Breast epithelium (tissue), 4 donors: ENCODE measurements around the gene AGRN. TPM values are rescaled to one million over a fixed set of nuclear protein-coding genes. Genes with fewer than 3 reads are reported as not detected.

ENCODE experiments used
- DNase-seq, 2 donors: peaks; one replicate each; pipeline ENCODE4 v3.0.0-alpha.2; 2019; ENCODE audit warnings: low spot score in 2 of 2
- H3K27ac ChIP-seq, 2 donors: fragments of 200-600 bp; sonication (generic) in 1 of 2; one replicate each; pipeline ENCODE4 v1.5.1; 2016 to 2019; ENCODE audit warnings: mild to moderate bottlenecking in 1 of 2
- H3K27me3 ChIP-seq, 2 donors: fragments of 200-600 bp; sonication (generic) in 1 of 2; one replicate each; pipeline versions ENCODE4 v1.5.1 to v1.6.0; 2017 to 2019; ENCODE audit warnings: control low read depth in 1 of 2, mild to moderate bottlenecking in 1 of 2
- H3K36me3 ChIP-seq: fragments of 200-600 bp; one replicate; pipeline ENCODE4 v1.5.1; 2019
- H3K4me1 ChIP-seq, 2 donors: fragments of 200-600 bp; sonication (generic); one replicate each; pipeline ENCODE4 v1.5.1; 2016 to 2019; ENCODE audit warnings: control low read depth in 1 of 2
- H3K4me3 ChIP-seq, 3 donors: fragments of 200-600 bp; sonication (generic); 1 replicate in 2 of 3; 2 replicates in 1 of 3; pipeline ENCODE4 v1.5.1; 2016 to 2019; ENCODE audit warnings: mild to moderate bottlenecking in 3 of 3, moderate library complexity in 2 of 3
- H3K9me3 ChIP-seq, 2 donors: fragments of 200-600 bp; sonication (generic) in 1 of 2; one replicate each; pipeline ENCODE4 v1.5.1; 2016 to 2019; ENCODE audit warnings: control low read depth in 1 of 2
- CTCF ChIP-seq, 3 donors: fragments of 450-650 bp; IDR thresholded peaks; one replicate each; pipeline ENCODE4 v1.5.1; 2016 to 2017; ENCODE audit warnings: antibody characterized with exemption in 3 of 3, mild to moderate bottlenecking in 3 of 3, moderate library complexity in 3 of 3
- POLR2A ChIP-seq: fragments of 450-650 bp; IDR thresholded peaks from one replicate; pipeline ENCODE4 v1.6.1; 2016; ENCODE audit warnings: antibody characterized with exemption, mild to moderate bottlenecking, moderate library complexity
- POLR2AphosphoS5 ChIP-seq, 3 donors: sonication (generic); formaldehyde crosslinking; IDR thresholded peaks; one replicate each; pipeline ENCODE4 v1.6.1; 2017; ENCODE audit warnings: antibody characterized with exemption in 3 of 3
- intact Hi-C: fragments of 100-400 bp; cut with DNase I; formaldehyde crosslinking; loops from one replicate; pipeline ENCODE4 v1.15.1; 2023; ENCODE audit warnings: low total_unique reads
- total RNA-seq, 3 donors: library from RNA; depleted of rRNA; stranded (reverse); fragments of >200 nt; gene quantifications; one replicate each; pipeline ENCODE4 v1.1.0, GENCODE V29; 2016

The AGRN gene
- total RNA-seq, 3 donors from 2014 or later, result 9.1 to 37.0 (median 30.5) TPM

GRCh38 chr1:1044455-1045078, 24.6 kb downstream of the AGRN start:
- Histone ChIP-seq H3K27me3 (no peaks in the 10 kb centered on the region), H3K4me3 (no peak overlapping the region), H3K9me3 (no peaks in the 10 kb centered on the region), H3K27ac (no peak overlapping the region), H3K36me3 (no peaks in the 10 kb centered on the region), H3K4me1 (peaks cover 7 to 8% of the 10 kb centered on the region in 2 donors)
- TF ChIP-seq POLR2A, result no peak
- TF ChIP-seq CTCF (IDR thresholded peaks at IDR 0.05), result no peak
- TF ChIP-seq POLR2AphosphoS5 (IDR thresholded peaks at IDR 0.05), result no peak
- intact Hi-C loops, result no loop called here
- DNase-seq, result no peak

- intact Hi-C loops, result no loop called here
- no peak overlapping the region for H3K27ac ChIP-seq
- DNase-seq, result no peak
- no peaks in the 10 kb centered on the region for H3K27me3 ChIP-seq
- TF ChIP-seq POLR2AphosphoS5 (IDR thresholded peaks at IDR 0.05) (no peak), POLR2A (no peak), CTCF (IDR thresholded peaks at IDR 0.05) (no peak)
- peaks cover 1 to 3% of the 10 kb centered on the region in 2 donors for H3K4me1 ChIP-seq
- H3K9me3 ChIP-seq, result no peaks in the 10 kb centered on the region
- H3K36me3 ChIP-seq, result no peaks in the 10 kb centered on the region
- no peak overlapping the region for H3K4me3 ChIP-seq
Measured at GRCh38 chr1:1045129-1045528, 25.2 kb downstream of the AGRN start.

DNA sequence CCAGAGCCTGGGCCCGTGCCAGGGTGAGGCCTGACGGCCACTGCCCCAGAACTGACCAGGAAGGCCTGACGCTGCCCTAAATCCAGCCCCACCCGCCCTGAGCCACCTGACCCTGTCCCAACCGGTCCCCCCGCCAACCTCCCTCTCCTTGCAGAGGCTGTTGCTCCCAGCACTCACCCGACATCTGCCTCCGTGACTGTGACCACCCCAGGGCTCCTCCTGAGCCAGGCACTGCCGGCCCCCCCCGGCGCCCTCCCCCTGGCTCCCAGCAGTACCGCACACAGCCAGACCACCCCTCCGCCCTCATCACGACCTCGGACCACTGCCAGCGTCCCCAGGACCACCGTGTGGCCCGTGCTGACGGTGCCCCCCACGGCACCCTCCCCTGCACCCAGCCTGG, 26.3 kb downstream of the AGRN start:
- intact Hi-C loops, result no loop called here
- no peak for TF ChIP-seq POLR2A
- no peaks in the 10 kb centered on the region for H3K27me3 ChIP-seq
- no peaks in the 10 kb centered on the region for H3K36me3 ChIP-seq
- H3K4me3 ChIP-seq, result no peak overlapping the region
- H3K27ac ChIP-seq, result no peak overlapping the region
- no peaks in the 10 kb centered on the region for H3K4me1 ChIP-seq
- H3K9me3 ChIP-seq, result no peaks in the 10 kb centered on the region
- no peak for DNase-seq

- H3K27ac ChIP-seq, result no peak overlapping the region
- intact Hi-C loops, result no loop called here
Measured at GRCh38 chr1:1046767-1047166, 26.8 kb downstream of the AGRN start.

GRCh38 chr1:1047407-1047806, 27.5 kb downstream of the AGRN start:
- intact Hi-C loops, result no loop called here

More at GRCh38 chr1:1046767-1047166, 26.8 kb downstream of the AGRN start:
- Histone ChIP-seq H3K36me3 (no peaks in the 10 kb centered on the region), H3K27me3 (no peaks in the 10 kb centered on the region), H3K4me3 (no peak overlapping the region), H3K9me3 (no peaks in the 10 kb centered on the region), H3K4me1 (no peaks in the 10 kb centered on the region)
- DNase-seq, result no peak
- TF ChIP-seq POLR2A (no peak), POLR2AphosphoS5 (IDR thresholded peaks at IDR 0.05) (no peak), CTCF (IDR thresholded peaks at IDR 0.05) (no peak)

More at GRCh38 chr1:1047407-1047806, 27.5 kb downstream of the AGRN start:
- Histone ChIP-seq H3K4me1 (no peaks in the 10 kb centered on the region), H3K27me3 (no peaks in the 10 kb centered on the region), H3K36me3 (no peaks in the 10 kb centered on the region), H3K9me3 (no peaks in the 10 kb centered on the region), H3K4me3 (no peak overlapping the region), H3K27ac (no peak overlapping the region)
- TF ChIP-seq POLR2AphosphoS5 (IDR thresholded peaks at IDR 0.05) (no peak), POLR2A (no peak), CTCF (IDR thresholded peaks at IDR 0.05) (no peak)
- DNase-seq, result no peak
